HG02885 (cell line): ENCODE measurements around the gene ZNF276.
"Not testable (repeated sequence)": the region's sequence is repeated elsewhere in the genome, so short reads cannot be mapped to it uniquely, and the experiment has no call there.

ENCODE experiments used
- ATAC-seq: cut with Tn5 transposase; IDR thresholded peaks from one replicate; pipeline ENCODE4 v1.9.1; 2021; ENCODE audit warnings: mild to moderate bottlenecking; ENCODE audit not compliant: unreplicated experiment, poor library complexity

The ZNF276 gene

GRCh38 chr16:89779231-89779908 is 58.0 kb downstream of the ZNF276 start:
- ATAC-seq = no peak

- no peak for ATAC-seq
Observed at GRCh38 chr16:89779909-89780305, 58.6 kb downstream of the ZNF276 start.

- no peak for ATAC-seq
Observed at GRCh38 chr16:89782489-89782888, 61.2 kb downstream of the ZNF276 start.

- ATAC-seq = not testable (repeated sequence)
Observed at GRCh38 chr16:89783952-89784351, 62.6 kb downstream of the ZNF276 start.

- ATAC-seq = no peak
Observed at GRCh38 chr16:89784406-89784805, 63.1 kb downstream of the ZNF276 start.

GRCh38 chr16:89785523-89786155 is 64.3 kb downstream of the ZNF276 start:
- no peak for ATAC-seq

GRCh38 chr16:89786474-89787364 is 65.4 kb downstream of the ZNF276 start:
- no peak for ATAC-seq

- ATAC-seq = no peak
Observed at GRCh38 chr16:89787365-89787805, 66.0 kb downstream of the ZNF276 start.
